HG03025 (cell line): Measurements from ENCODE around the gene CFAP65.

Experiments
- ATAC-seq: cut with Tn5 transposase; IDR thresholded peaks from one replicate; pipeline ENCODE4 v1.9.1; 2021; ENCODE audit warnings: mild to moderate bottlenecking, moderate library complexity; ENCODE audit not compliant: unreplicated experiment, low FRiP score

The CFAP65 gene

DNA sequence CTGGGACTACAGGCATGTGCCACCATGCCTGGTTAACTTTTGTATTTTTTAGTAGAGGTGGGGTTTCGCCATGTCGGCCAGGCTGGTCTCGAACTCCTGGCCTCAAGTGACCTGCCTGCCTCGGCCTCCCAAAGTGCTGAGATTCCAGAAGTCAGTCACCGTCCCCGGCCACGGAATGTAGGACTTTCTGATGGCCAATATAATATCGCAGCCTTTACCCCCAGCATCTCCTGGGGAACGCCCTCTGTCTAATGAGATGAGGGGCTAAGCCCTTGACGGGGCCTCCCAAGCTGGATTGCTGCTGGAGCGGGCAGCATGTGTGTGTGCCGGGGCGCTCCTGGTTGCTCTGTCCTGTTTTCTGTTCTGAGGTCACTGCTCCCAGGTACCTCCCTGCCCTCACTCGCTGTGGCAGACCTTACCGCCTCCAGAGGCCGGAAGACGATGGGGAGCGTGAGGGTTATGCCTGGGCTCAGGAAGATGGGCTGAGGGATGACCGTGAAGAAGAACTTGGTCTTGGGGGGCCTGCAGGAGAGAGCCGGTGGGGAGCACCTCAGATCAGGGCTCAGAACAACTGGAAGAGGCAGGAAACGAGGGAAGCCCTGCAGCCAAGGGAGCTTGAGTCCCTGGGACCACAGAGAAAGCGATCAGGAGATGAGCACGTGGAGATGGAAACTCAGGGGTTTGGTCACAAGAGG, 9.1 kb downstream of the CFAP65 start:
- ATAC-seq = no peak

DNA sequence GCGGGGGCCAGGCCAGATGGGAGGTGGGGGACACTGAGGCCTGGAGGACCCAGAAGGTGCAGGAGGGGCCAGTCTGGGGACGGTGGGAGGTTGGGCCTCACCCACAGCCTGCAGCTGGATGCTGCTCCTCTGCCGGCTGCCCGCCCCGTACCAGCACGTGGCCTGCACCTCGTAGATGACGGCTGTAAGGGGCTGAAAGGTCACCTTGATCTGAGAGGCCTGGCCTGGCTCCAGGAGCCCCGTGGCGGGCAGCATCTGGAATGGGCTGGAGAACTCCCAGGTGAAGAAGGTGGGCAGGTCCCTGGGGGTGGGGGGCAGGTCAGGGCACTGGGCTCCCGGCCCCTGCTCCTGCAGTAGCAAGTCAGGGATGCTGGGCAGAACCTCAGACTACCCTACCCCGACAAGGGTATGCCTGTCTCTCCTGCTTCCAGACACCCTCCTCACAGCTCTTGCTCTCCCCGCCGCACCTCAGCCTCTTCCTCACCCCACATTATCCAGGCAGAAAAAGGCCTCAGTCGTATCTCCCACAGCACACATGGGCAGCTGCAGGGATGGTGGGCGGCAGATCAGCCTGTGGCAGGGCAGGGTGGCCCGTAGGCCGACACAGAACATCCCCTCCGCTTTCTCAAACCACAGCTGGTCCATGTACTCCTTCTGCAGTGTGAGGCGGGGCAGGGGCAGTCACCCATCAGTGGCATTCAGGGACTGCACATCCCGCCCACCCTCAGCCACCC, 10.1 kb downstream of the CFAP65 start:
- ATAC-seq = no peak

DNA sequence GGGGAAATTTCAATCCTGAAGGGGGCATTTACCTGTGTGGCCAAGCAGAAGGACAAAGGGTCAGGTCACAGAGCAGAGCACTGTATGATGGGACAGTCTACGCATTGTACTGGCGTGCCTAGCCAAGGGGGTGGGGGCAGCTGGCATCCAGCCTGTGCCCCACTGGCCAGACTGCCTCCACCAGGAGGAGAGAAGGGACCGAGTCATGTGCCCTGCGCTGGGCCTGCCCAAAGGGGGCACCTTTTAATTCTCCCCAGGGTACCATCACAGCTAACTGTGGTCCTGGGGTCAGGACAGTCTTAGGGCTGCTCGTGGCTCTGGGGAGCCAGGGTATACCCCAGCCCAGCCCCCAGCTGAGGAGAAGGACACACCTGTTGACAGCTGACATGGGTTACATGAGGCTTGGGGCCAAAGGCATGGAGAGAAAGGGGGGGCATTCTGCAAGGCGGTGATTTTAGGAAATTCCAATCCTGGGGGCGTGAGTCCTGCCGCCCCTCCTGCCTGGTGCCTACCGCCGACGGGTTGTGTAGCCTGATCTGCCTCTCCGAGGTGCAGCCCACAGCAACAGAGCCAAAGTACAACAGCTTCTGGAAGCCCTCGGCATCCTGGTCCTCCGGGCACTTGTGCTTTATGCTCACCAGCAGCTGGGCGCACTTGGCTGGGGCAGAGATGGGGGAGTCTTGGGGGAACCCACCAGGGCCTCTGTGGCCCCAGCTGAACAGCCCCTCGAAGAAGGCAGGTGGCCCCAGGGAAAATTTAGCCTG, 11.0 kb downstream of the CFAP65 start:
- ATAC-seq = no peak

DNA sequence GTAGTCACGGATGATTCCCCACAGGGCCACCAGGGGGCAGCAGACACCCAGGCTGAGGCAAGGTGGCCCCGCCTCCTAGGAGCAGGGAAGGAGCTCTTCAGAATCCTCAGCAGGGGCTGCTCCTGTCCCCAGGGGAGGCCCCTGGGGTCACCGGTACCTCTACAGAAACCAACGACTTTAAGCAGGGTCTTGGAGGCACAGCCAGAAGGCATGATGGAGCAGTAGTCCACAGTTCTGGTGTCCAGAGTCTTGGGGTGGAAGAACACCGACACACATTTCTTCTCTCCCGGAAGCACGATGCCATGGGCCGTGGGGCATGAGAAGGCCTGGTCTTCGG, 11.5 kb downstream of the CFAP65 start:
- ATAC-seq = no peak

DNA sequence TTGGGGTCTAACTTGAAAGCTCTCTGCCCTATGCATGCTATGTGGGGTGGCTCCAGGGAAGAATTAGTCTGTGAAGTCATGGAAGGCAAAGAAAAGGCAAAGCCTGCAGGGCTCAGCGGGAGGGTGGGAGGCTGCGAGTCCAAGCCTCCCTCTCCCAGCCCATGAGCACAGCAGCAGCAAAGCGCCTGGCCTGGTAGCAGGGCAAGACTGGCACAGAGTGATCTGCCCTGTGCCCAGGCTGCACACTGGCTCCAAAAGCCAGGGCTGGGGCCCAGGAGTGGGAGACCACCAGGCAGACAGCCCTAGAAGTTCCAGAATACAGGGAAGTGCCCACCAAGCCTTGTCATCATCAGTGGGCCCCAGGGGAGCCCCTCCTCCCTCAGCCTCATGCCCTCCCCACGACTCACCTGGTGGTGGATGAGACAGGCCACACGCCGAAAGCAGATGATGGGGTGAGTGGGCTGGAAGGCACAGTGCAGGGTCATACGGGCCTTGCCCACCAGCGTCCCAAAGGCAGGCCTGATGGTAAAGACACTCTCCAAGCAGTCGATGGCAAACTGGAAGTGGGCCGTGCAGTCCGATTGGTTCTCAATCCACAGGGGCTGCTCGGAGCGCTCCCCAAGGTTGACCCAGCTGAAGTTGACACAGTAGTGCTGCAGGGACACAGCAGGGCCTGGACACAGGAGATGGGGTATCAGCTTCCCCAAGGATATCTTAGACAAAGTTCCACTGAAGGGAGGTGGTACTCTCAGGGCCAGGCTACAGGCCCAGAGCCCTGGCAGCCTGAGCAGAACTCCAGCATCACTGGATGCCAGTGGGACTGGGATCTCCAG, 12.1 kb downstream of the CFAP65 start:
- ATAC-seq = no peak

DNA sequence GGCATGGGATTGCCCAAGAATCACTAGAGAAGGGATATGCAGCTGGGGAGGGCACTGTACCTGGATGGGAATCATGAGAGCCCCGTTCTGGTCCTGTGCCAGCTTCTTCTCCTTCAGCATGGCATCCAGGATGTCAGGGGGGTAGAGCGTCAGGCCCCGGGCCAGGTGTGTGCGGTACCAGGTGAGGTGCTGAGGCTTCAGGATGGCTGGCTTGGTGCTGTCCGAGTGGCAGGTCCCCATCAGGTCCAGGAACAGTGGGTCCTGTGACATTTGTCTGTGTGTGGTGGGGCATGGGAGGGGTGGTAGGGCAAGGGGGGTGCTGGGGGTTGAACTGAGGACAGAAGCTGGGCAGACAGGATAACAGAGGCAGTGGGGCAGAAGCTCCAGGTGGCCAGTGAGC, 13.2 kb downstream of the CFAP65 start:
- ATAC-seq = no peak

DNA sequence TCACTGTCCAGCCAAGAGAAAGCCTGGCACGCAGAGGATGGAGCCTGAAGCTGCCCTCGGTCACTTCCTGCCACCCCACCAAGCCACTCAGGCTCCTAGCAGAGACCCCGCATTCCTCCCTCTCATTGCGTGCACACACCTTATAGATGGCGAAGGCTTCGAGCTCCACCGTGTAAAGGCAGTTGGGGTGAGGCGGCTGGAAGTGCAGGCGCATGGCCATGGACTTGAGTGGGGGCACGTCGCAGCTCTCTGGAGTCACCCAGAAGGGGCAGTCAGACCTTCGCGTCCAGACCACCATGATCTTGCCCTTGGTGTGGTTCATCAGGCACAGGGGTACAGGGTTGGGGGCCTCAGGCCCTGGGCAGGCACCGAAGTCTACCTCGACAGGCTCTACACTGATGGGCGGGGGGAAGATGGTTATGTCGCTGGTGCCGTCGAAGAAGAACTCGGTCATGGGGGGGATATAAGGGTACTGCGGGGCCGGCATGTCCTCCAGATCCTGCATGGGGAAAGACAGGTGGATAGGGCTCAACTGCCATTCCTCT, 13.7 kb downstream of the CFAP65 start:
- ATAC-seq = no peak

DNA sequence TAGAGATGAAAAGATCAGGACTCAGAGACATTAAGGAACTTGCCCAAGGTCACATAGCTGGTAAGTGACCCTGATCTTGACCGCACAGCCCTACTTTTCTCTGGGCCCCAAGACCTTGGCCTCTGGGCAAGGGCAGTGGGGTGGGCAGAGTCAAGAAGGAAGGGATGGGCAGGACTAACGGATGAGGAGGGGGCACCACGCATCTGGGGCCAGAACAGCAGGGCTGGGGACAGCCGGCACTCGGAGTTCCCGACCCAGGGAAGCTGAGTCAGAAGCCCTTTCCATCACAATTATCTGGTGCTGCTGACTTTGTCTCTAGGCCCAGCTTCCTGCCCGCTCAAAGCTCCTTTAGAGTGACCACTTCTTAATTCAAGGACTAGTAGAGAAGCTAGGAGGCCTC, 14.4 kb downstream of the CFAP65 start:
- no peak for ATAC-seq

DNA sequence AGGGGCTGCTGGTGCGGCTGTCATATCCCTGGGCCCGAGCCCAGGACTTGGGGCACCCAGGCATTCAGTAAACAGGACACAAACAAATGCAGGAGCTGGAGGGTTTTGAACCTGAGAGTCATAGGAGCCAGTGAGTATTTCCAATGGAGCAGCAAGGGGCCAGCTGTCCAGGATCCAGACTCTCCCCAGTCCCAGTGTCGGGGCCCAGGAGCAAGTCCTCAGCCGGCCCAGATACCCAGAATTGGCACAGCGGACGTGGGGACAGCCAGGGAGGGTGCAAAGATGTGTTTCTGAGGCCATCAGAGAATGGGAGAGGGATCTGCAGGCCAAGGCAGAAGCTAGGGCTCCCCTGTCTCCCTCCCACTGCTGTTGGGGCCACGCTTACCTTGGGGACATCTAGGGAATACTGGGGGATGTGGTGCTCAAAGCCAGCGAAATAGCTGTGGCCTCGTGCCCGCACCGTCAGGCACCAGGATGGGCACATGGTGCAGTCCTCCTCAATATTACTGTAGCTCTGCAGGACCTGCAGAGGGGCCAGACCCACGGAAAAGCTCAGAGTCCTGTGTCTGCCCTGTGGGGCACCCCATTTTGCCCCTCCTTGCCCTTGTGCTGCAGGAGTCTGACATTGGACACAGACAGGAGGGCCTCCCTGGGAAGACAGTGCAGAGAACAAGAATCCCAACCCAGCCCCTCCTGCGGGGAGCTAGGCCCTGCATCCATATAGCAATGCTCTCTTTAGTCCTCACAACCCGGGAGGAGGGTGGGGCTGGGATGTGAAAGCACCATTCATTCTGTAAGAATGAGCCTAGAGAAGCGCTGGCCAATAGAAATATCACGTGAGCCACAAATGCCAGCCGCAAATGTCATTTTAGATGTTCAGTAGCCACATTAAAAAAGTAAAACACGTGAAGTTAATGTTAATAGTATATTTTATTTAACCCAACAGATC, 15.4 kb downstream of the CFAP65 start:
- ATAC-seq = no peak

DNA sequence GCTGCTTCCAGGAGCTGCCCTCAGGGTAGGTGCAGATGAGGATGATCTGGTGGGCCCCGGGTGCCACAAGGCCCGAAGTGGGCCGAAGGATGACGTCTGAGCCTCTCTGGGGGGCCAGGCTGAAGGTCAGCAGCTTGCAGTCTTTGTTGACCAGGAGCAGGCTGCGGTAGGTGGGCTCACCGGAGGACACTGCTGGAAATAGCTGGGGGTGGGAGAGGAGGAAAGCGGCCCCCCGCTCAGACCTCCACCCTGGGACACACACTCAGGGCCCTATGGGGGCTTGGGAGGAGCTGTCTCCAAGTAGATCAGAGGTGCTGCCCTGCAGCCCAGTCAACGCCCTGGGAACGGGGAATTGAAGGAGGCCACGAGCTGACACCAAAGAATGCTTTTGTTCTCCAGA, 17.3 kb downstream of the CFAP65 start:
- ATAC-seq = no peak

DNA sequence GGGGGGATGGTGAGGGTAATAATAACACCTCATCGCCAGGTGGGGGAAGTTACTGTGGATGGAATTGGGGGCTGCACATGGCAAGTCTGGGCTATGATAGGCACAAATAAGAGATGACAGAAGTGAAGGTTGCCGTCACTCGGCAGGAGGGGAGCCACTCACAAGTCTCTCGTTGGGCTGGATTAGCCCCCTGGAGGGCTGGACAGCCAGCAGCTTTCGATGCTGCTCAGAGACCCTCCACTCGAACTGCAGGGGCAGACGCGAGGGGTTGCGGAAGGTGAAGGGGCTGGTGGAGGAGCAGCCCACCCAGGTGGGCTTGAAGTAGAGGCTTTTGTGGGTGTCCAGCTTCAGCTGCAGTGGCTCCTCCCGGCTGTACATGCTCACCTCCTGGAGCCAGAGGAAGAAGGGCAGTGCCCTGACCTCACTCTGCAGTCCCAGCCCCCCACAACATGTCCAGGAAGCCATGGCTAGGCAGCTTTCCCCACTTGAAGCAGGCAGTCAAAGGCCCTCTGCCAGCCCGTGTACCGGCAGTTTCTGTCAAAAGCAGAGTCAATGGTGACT, 18.2 kb downstream of the CFAP65 start:
- no peak for ATAC-seq

DNA sequence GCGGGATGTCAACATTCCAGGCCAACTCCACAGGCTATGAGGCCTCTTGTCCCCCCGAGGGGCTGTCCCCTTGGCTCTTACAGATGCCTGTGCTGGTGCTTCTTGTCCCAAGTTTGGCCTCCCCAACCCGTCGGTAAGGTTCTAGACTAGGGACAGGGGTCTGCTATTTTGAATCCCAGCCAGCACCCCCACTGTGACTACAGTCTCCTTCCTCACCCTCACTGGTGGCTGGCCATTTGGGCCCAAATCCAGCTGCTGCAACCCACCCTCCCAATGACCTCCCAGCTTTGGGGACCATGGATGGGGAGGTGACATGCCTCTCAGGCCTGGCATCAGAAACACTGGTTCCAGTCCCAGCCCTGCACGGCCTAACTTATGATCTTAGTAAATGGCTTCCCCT, 18.7 kb downstream of the CFAP65 start:
- ATAC-seq = no peak

DNA sequence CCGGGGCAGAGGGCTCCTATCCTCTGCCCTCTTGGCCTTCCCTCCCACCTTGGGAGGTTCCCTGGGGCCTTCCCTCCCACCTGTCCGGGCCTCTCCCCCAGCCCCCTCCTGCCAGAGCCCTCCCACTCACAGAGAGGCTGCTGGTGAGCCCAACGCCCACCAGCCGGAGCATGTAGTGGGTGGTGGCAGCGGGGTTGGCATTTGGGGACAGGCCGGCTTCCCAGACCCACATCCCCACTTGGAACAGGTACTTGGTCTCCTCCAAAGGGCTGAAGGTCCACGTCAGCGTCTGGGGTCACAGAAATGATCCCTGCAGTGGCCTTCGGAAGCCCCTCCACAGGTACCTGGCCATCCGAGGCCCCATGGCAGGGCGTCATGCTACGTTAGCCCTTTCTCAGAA, 19.3 kb downstream of the CFAP65 start:
- ATAC-seq = no peak

DNA sequence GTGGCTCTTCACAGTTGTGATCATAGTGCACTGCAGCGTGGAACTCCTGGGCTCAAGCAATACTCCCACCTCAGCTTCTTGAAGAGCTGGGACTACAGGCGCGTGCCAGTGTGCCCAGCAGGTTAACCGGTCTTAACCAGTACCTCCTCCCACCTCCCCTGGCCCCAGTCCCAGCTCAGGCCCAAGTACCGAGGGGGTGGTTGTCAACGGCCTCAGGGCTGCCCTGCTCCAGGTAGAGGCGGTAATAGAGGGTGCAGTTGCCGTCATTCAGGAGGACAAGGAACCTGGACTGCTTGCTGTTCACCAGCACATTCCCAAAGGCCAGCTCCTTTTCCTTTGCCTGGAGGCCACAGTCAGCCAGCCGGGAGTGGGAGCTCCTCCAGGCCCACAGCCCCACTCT, 19.7 kb downstream of the CFAP65 start:
- ATAC-seq = no peak

DNA sequence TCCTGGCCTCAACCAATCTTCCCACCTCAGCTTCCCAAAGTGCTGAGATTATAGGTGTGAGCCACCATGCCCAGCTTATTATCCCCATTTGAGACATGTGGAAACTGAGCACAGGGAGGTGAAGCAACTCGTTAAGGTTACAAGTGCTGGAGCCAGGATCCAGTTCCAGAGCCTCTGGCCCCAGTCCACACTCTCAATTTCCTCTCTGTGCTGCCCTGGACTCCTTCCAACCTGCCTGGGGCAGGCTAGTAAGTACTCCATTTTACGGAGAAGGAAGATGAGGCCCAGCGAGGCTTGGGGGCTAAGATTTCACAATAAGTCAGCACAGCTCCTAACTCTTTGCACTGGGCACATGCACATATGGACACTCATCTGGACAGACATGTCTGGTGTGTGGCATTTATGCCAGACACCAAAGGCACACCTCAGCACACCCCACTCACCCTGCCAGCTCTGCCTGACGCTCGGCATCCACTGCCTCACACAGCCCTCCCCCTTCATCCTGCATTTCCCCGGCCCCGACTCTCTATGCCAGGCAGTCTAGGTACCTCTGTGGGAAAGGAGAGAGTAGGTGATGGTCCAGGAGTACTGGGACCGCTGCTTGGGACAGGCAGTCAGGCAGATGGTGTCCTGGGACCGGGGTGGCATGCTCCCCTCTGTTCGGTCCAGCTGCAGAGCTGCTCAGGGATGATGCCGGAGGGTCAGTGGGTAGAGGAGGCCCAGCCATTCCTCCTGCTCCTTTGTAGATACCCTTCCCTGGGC, 20.5 kb downstream of the CFAP65 start:
- ATAC-seq = no peak

DNA sequence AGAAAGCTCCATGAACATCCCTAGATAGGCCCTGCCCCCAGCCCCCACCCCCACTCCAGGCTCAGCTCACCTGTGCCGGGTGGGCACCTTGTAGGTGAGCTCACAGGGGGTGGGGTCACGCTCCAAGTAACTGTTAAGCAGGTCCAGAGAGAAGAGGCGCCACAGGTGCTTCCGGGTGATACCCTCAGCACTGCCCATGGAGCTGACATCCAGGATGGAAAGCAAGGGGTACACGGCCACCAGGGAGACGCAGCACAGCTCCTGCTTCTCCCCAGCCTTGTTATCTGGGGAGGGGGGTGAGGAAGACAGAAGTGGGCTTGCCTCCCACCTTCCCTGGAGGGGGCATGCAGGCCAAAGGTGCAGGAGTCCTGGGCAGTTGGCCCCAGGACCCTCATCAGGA, 21.9 kb downstream of the CFAP65 start:
- ATAC-seq = no peak

DNA sequence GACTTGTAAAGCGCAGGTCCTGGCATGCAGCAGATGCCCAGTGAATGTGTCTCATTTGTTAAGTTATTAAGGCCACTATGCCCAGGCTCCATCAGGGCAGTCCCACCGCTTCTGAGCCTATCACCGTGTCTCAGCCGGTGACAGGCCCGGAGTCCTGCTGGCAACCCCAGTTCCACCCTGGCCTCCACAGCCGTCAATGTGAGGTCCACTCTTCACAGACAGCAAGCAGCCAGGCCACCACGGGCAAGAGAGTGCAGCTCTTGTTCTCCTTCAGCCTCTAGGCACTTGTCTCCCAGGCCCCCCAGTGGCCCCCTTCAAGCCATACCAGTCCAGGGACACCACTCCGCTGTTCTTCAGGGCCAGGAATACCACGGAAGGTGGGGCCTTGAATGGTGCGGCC, 22.6 kb downstream of the CFAP65 start:
- ATAC-seq = no peak

DNA sequence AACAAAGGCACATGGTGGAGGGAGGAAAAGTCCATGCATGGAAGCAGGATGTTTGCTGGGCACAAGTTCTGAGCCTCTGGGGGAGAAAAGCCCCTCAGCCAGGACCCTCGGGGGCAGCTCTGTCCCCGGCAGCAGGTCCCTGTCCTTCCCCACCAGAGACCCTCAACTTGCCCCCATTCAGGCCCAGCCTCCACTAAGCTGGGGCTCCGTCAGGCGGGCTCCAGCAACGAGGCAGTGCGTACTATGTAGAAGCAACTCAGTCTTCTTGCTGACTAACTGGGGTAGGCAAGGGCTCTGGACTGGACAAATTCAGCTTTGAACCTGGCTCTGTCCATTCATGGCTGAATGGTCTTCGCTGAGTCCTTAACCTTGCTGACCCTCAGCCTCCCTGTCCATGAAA, 23.0 kb downstream of the CFAP65 start:
- ATAC-seq = no peak
